Large intestine (tissue), 3 donors: ENCODE measurements around the gene PTPN21. TPM values are rescaled to one million over a fixed set of nuclear protein-coding genes. Genes with fewer than 3 reads are reported as not detected.
A peak's percentile ranks its signal among the peaks of the same experiment; 100 is the strongest.

Experiments
- DNase-seq, 2 donors: peaks; one replicate each; pipeline versions ENCODE4 v3.0.0 to v3.0.0-alpha.2; 2013
- H3K27ac ChIP-seq: one replicate; pipeline ENCODE4 v1.5.1; 2013; ENCODE audit warnings: low read length
- H3K27me3 ChIP-seq: 2 replicates; pipeline ENCODE4 v1.6.1; 2013; ENCODE audit warnings: low read length; ENCODE audit not compliant: control insufficient read depth, insufficient read depth
- H3K36me3 ChIP-seq: 2 replicates; pipeline ENCODE4 v1.6.1; 2013; ENCODE audit warnings: low read length; ENCODE audit not compliant: control insufficient read depth, insufficient read depth
- H3K4me1 ChIP-seq: one replicate; pipeline ENCODE4 v1.6.1; 2013; ENCODE audit warnings: low read length; ENCODE audit not compliant: control insufficient read depth, insufficient read depth
- H3K4me3 ChIP-seq: one replicate; pipeline ENCODE4 v1.5.1; 2013; ENCODE audit warnings: low read length
- H3K9me3 ChIP-seq: one replicate; pipeline ENCODE4 v1.6.1; 2013; ENCODE audit warnings: mild to moderate bottlenecking, low read depth, low read length, moderate library complexity; ENCODE audit not compliant: control insufficient read depth
- WGBS: methylation state at CpG from one replicate; pipeline ENCODE4 v1.1.5; 2013; ENCODE audit warnings: low lambda C conversion rate; ENCODE audit not compliant: insufficient coverage; 5-methylcytosine and 5-hydroxymethylcytosine counted together
- polyA plus RNA-seq: library from polyadenylated mRNA; unstranded; fragments of 120-200 nt; gene quantifications from one replicate; pipeline ENCODE4 v1.2.1, GENCODE V29; 2013

Gene PTPN21
- polyA plus RNA-seq, 1 donor = 11.9 TPM

DNA sequence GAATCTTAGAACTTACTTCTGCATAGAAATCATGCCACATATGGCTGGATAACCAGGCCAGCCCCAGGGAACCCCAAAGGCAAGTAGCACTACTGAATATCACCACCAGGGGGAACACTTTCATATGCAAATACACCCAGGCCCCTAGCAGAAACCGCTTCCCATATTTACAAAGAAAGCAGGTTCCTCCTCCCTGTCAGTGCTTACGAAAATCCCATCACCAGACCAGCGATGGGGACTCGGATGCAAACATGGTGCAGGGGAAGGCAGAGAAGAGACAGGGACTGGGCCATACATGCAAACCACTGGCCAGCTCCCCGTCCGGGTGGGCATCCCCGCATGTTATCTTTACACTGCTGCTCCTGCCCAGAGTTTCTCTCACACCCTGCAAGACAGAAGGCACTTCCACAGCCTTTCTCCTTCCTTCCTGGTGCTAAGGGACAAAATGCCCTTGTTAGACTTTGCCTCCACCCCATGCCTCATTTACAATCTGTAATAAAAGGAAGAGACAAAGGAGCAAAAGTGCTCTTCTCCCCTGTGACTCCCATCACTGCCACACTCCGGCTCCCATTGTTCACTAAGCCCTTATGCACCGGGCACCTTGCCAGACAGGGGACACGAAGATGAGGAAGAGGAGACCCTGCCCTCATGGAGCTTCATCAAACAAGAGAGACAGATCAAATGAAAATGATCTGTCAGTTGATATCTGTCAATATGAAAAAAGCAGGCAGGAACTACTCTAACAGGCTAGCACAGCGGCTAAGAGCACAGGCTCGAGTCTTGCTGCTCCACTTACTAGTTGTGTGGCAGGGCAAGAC lies 62.3 kb downstream of the PTPN21 start:
- Histone ChIP-seq H3K4me3 (no peak overlapping the region), H3K4me1 (peaks cover 10% of the 10 kb centered on the region), H3K27ac (peak overlapping the region; percentile 37), H3K36me3 (peaks cover 5% of the 10 kb centered on the region), H3K9me3 (no peaks in the 10 kb centered on the region), H3K27me3 (no peaks in the 10 kb centered on the region)
- peak; percentile 74 to 85 for DNase-seq
- no CpG with 5 or more reads among the region's 12 CpGs for WGBS

DNA sequence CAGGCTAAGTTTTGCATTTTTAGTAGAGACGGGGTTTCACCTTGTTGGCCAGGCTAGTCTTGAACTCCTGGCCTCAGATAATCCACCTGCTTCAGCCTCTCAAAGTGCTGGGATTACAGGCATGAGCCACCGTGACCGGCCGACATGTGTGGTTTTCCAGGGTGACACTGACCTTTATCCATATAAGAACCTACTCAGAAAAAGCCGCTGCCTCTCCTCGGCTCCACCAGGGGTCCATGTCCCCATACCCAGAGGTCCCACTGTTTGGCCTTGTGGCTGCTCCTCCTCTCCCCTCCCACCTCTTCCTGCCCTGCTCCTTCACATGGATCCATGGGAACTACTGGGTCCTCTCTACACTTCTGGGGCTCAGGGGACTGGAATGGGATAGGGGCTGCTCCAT lies 64.6 kb downstream of the PTPN21 start:
- no peak for DNase-seq
- no peak overlapping the region for H3K27ac ChIP-seq
- no peak overlapping the region for H3K4me3 ChIP-seq
- H3K27me3 ChIP-seq = no peaks in the 10 kb centered on the region
- WGBS = no CpG with 5 or more reads among the region's 6 CpGs
- H3K36me3 ChIP-seq = no peaks in the 10 kb centered on the region
- no peaks in the 10 kb centered on the region for H3K9me3 ChIP-seq
- H3K4me1 ChIP-seq = peaks cover 10% of the 10 kb centered on the region

DNA sequence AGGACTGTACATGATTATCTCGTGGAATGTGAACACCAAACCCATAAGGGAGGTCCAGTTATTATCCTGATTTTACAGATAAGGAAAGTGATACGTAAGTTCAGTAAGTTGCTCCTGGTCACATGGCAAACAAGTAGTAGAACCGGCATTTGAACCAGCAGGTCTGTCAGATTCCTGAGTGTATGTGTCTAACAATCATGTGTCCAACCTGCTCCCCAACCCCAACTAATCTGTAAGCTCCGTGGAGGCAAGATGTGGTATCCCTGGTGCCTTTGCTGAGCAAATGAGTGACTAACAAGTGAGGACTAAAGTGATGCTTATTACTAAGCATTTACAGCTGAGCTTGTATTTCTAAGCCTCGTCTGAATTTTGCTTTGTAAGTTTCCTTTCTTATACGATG lies 65.9 kb downstream of the PTPN21 start:
- H3K9me3 ChIP-seq = no peaks in the 10 kb centered on the region
- H3K36me3 ChIP-seq = no peaks in the 10 kb centered on the region
- DNase-seq = peak; percentile 21 to 27
- no peak overlapping the region for H3K27ac ChIP-seq
- H3K4me1 ChIP-seq = peaks cover 10% of the 10 kb centered on the region
- H3K27me3 ChIP-seq = no peaks in the 10 kb centered on the region
- 76% methylated on average over 3 of the region's 6 CpGs for WGBS
- no peak overlapping the region for H3K4me3 ChIP-seq

DNA sequence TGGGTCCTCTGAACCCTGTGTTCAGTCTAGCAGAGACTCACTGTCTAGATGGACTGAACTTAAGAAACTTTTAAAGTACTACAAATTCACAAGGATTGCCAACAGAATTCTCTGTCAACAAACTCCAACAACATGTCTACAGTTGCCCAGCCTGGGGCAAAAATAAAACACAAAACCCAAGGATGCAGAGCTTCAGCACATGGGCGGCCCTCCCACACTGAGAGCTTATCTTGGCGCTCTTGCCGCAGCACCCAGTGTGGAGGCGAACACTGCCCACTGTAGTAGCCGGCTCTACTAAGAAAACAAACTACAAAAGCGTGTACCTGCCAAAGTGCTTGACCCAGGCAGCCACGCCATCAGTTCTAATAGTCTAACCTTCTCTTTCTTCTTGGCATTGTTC lies 66.7 kb downstream of the PTPN21 start:
- Histone ChIP-seq H3K27ac (no peak overlapping the region), H3K4me1 (peaks cover 7% of the 10 kb centered on the region), H3K4me3 (no peak overlapping the region), H3K9me3 (no peaks in the 10 kb centered on the region), H3K36me3 (peaks cover 2% of the 10 kb centered on the region), H3K27me3 (no peaks in the 10 kb centered on the region)
- no CpG with 5 or more reads among the region's 7 CpGs for WGBS
- no peak for DNase-seq

DNA sequence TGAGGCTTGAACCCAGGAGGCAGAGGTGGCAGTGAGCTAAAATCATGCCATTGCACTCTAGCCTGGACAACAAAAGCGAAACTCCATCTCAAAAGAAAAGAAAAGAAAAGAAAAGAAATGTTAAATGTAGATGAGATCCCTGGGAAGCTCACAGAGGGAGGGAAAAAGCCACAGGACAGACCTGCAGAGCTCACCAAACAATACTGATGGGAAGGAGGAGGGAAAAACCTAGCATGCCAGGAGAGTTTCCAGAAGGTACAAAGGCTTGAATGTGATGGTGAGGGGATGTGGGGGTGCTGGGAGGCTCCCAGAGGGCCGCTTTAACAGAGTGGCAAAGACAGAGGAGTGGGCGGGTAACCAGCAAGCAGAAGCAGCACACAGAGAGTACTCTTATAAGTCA lies 72.3 kb downstream of the PTPN21 start:
- DNase-seq = no peak
- no peak overlapping the region for H3K27ac ChIP-seq
- H3K27me3 ChIP-seq = no peaks in the 10 kb centered on the region
- H3K4me3 ChIP-seq = no peak overlapping the region
- peaks cover 13% of the 10 kb centered on the region for H3K9me3 ChIP-seq
- H3K36me3 ChIP-seq = peaks cover 17% of the 10 kb centered on the region
- H3K4me1 ChIP-seq = no peaks in the 10 kb centered on the region
- 100% methylated on average over 1 of the region's 3 CpGs for WGBS

DNA sequence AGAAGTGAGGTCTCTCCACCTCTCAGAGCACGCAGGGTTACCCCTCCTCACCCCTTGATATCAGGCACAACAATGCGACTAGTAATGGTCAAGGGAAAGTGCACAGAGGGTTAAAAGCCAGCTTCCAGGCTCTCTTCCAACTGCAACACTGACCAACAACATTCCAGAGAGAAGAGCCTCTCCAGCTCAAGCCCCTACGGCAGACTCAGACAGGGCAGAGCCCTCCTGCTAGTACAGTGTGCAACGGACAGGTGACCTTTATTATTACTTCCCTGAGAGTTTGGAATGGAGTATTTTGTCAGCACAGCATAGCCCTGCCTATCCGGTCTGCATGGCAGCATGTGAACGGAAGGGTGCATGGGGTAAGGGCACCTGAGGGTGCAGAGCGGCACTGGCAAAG lies 73.0 kb downstream of the PTPN21 start:
- WGBS = no CpG with 5 or more reads among the region's 7 CpGs
- H3K4me1 ChIP-seq = no peaks in the 10 kb centered on the region
- peaks cover 18% of the 10 kb centered on the region for H3K36me3 ChIP-seq
- H3K4me3 ChIP-seq = no peak overlapping the region
- no peak for DNase-seq
- H3K27me3 ChIP-seq = no peaks in the 10 kb centered on the region
- H3K27ac ChIP-seq = no peak overlapping the region
- H3K9me3 ChIP-seq = peaks cover 13% of the 10 kb centered on the region

DNA sequence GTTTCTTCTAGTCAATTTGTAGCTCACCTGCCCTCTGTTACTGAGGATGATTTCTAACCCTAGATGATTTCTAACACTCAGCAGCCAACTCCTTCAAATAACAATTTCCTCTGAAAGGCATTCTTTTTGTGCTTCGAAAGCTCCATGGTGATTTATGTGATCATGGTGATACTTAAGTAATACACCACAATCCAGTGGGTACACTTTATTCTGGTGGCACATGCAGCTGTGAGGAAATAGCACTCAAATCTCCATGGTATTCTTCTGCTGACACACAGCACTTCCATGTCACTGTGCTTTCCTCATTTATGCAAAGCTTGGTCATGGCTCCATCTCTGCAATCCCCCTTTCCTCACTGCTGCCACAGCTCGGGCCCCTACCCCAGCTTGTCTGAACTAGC lies 73.7 kb downstream of the PTPN21 start:
- Histone ChIP-seq H3K36me3 (peaks cover 18% of the 10 kb centered on the region), H3K4me1 (no peaks in the 10 kb centered on the region), H3K4me3 (no peak overlapping the region), H3K9me3 (peaks cover 13% of the 10 kb centered on the region), H3K27me3 (no peaks in the 10 kb centered on the region), H3K27ac (no peak overlapping the region)
- WGBS = no CpG with 5 or more reads among the region's 2 CpGs
- no peak for DNase-seq

DNA sequence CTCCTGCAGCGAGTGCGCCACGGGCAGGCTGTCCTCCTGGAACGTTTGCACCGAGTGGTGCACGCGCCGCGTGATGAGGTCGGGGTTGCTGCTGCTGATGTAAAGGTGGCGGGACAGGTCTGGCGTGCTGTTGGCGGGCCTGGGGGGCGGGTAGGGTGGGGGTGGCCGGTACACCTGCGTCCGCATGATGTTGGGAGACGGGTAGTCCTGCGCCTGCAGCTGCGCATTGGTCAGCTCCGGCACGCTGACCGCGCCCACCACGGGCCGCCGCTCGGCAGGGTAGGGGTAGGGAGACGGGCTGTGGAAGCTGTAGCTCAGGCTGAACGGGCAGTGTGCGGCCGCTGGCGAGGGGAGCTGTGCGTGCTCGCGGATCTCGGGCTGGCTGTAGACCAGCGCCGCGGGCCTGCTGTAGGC lies 75.2 kb downstream of the PTPN21 start:
- Histone ChIP-seq H3K27me3 (no peaks in the 10 kb centered on the region), H3K4me3 (no peak overlapping the region), H3K4me1 (no peaks in the 10 kb centered on the region), H3K27ac (no peak overlapping the region), H3K9me3 (peaks cover 13% of the 10 kb centered on the region), H3K36me3 (peaks cover 18% of the 10 kb centered on the region)
- DNase-seq = no peak
- WGBS = no CpG with 5 or more reads among the region's 40 CpGs

DNA sequence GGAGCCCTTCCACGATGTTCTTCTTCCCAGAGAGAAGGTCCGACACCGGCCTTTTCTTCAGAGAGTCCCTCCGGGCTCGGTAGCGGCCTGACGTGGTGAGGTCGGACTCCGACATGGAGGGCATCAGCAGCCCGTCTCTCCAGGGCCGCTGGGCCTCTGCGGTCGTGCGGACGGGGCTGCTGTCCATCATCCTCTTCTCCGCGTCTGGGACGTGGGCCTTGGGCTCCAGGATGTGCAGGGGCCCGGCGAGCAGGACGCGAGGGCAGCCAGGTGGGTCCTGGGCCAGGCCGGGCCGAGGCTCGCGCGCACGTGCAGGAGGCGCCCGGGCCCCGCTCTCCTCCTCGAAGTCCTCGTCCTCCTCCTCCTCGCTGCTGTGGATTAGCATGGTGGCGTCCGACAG lies 75.9 kb downstream of the PTPN21 start:
- Histone ChIP-seq H3K27ac (no peak overlapping the region), H3K9me3 (peaks cover 13% of the 10 kb centered on the region), H3K4me1 (peaks cover 6% of the 10 kb centered on the region), H3K27me3 (no peaks in the 10 kb centered on the region), H3K4me3 (no peak overlapping the region), H3K36me3 (peaks cover 18% of the 10 kb centered on the region)
- WGBS = no CpG with 5 or more reads among the region's 36 CpGs
- DNase-seq = no peak

DNA sequence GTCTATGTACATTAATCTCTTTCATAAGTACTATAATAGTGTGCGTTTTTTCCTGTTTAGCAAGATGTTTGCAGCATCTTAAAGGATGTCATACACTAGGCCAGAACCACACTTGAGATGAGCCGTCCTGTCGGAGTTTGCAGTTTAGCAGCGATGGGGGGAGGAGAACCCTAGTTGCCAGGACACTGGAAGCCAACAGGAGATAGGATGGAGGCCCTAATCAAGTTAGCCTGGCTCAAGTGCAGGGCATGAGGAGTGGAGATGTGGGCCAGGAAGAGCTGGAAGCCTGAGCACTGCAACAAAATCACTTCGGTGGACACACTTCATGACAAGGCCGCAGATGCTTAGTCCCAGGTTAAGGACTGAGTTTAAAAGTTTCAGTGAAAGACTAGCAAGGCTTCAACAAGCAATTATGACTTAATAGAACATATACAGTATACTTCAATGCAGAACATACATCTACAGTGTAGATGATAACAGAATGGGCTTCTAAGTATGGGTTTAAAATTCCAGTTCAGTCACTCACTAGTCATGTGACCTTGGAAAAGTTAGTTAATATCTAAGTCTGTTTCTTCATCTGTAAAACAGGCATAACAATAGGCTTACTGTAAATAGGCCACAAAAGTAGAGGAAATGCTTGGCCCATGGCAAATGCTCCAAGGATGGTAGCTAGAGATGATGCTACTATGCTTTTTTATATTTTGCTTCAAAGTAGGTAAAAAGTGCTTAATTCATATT lies 77.1 kb downstream of the PTPN21 start:
- DNase-seq = no peak
- no peaks in the 10 kb centered on the region for H3K27me3 ChIP-seq
- peaks cover 6% of the 10 kb centered on the region for H3K4me1 ChIP-seq
- H3K9me3 ChIP-seq = peaks cover 13% of the 10 kb centered on the region
- no peak overlapping the region for H3K4me3 ChIP-seq
- no peak overlapping the region for H3K27ac ChIP-seq
- peaks cover 17% of the 10 kb centered on the region for H3K36me3 ChIP-seq
- no CpG with 5 or more reads among the region's 6 CpGs for WGBS
